IMR-90 (cell line): Measurements from ENCODE around the gene DZIP1L.

Experiments used
- BHLHE40 ChIP-seq: fragments of 150-350 bp; IDR thresholded peaks from 2 replicates; pipeline ENCODE4 v1.6.1; 2016; ENCODE audit warnings: mild to moderate bottlenecking, low read depth, low read length
- CEBPB ChIP-seq: IDR thresholded peaks from 2 replicates; pipeline ENCODE4 v1.6.1; 2012; ENCODE audit warnings: low read depth, low read length, improper control_type of control experiment
- CHD1 ChIP-seq: IDR thresholded peaks from 2 replicates; pipeline ENCODE4 v1.6.1; 2012; ENCODE audit warnings: low read depth, low read length, improper control_type of control experiment
- MAFK ChIP-seq: IDR thresholded peaks from 2 replicates; pipeline ENCODE4 v1.6.1; 2012; ENCODE audit warnings: low read depth, low read length, improper control_type of control experiment
- NFE2L2 ChIP-seq: fragments of 150-350 bp; IDR thresholded peaks from 2 replicates; pipeline ENCODE4 v1.6.1; 2016; ENCODE audit warnings: low read depth, mild to moderate bottlenecking, low read length
- POLR2A ChIP-seq: IDR thresholded peaks from 2 replicates; pipeline ENCODE4 v1.6.1; 2012; ENCODE audit warnings: mild to moderate bottlenecking, low read depth, low read length
- RAD21 ChIP-seq: IDR thresholded peaks from 2 replicates; pipeline ENCODE4 v1.6.1; 2012; ENCODE audit warnings: low read length, improper control_type of control experiment
- RCOR1 ChIP-seq: IDR thresholded peaks from 2 replicates; pipeline ENCODE4 v1.6.1; 2012; ENCODE audit warnings: mild to moderate bottlenecking, low read length, improper control_type of control experiment; ENCODE audit not compliant: insufficient replicate concordance
- RFX5 ChIP-seq: IDR thresholded peaks from 2 replicates; pipeline ENCODE4 v1.8.0; 2012; ENCODE audit warnings: low read depth, mild to moderate bottlenecking, low read length, moderate library complexity
- SMC3 ChIP-seq: fragments of 150-350 bp; IDR thresholded peaks from 2 replicates; pipeline ENCODE4 v1.6.1; 2016; ENCODE audit warnings: low read depth, mild to moderate bottlenecking, antibody characterized with exemption, low read length, moderate library complexity
- TF ChIP-seq, protein P1 (sequence below): fragments of 150-350 bp; IDR thresholded peaks from 2 replicates; pipeline ENCODE4 v1.6.1; 2016; ENCODE audit warnings: low read depth, mild to moderate bottlenecking, low read length, moderate library complexity, borderline replicate concordance
- TF ChIP-seq, protein P2 (sequence below): conservative IDR thresholded peaks from 2 replicates; pipeline ENCODE4 v1.5.1; 2012; ENCODE audit warnings: mild to moderate bottlenecking, low read depth, low read length, improper control_type of control experiment
- TF ChIP-seq, protein P3 (sequence below): fragments of 150-350 bp; IDR thresholded peaks from 2 replicates; pipeline ENCODE4 v1.6.1; 2017; ENCODE audit warnings: mild to moderate bottlenecking, antibody characterized with exemption, low read length, low read depth

DNA sequence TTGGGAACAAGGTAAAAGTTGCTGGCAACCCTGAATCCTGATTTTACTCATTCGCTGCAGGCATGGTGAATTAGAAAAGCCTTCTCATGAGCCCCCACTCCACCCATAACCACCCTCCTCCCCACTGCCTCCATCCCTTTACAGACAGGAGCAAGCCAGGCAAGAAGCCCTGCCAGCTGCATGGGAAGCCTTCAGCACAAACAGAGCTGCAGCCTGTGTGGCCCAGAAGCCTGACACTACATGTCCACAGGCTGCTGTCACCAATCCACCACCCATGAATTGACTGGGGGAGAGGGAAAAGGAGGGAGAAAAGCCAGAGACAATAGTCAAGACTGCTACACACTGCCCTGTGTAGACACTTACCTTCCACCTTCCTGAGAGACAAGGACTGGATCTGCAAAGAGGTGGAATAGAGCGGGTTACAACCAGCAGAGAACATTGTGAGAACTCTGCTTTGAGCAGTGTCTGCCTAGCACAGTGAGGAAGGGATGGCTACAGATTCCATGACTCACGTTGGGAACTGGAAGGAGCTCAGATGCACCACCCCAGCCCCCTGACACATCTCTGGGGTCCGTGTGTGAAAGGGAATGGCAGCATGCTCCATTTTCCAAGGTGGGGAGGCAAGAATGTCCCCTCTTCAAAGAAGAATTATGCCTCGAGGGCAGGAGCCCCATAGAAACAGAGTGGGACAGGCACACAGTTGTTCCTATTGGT is 33.9 kb downstream of the DZIP1L start:
- TF ChIP-seq, protein P1, sequence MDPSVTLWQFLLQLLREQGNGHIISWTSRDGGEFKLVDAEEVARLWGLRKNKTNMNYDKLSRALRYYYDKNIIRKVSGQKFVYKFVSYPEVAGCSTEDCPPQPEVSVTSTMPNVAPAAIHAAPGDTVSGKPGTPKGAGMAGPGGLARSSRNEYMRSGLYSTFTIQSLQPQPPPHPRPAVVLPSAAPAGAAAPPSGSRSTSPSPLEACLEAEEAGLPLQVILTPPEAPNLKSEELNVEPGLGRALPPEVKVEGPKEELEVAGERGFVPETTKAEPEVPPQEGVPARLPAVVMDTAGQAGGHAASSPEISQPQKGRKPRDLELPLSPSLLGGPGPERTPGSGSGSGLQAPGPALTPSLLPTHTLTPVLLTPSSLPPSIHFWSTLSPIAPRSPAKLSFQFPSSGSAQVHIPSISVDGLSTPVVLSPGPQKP, result no peak
- TF ChIP-seq, protein P2, sequence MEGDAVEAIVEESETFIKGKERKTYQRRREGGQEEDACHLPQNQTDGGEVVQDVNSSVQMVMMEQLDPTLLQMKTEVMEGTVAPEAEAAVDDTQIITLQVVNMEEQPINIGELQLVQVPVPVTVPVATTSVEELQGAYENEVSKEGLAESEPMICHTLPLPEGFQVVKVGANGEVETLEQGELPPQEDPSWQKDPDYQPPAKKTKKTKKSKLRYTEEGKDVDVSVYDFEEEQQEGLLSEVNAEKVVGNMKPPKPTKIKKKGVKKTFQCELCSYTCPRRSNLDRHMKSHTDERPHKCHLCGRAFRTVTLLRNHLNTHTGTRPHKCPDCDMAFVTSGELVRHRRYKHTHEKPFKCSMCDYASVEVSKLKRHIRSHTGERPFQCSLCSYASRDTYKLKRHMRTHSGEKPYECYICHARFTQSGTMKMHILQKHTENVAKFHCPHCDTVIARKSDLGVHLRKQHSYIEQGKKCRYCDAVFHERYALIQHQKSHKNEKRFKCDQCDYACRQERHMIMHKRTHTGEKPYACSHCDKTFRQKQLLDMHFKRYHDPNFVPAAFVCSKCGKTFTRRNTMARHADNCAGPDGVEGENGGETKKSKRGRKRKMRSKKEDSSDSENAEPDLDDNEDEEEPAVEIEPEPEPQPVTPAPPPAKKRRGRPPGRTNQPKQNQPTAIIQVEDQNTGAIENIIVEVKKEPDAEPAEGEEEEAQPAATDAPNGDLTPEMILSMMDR, result no peak
- TF ChIP-seq SMC3 (0 out of 2 replicates have a peak, but pooled peaks have one; percentile 1), POLR2A (0 out of 2 replicates have a peak, but pooled peaks have one; percentile 17), RCOR1 (no peak), CEBPB (no peak), CHD1 (no peak), RAD21 (no peak), NFE2L2 (no peak), RFX5 (no peak), MAFK (no peak), BHLHE40 (no peak)
- TF ChIP-seq, protein P3, sequence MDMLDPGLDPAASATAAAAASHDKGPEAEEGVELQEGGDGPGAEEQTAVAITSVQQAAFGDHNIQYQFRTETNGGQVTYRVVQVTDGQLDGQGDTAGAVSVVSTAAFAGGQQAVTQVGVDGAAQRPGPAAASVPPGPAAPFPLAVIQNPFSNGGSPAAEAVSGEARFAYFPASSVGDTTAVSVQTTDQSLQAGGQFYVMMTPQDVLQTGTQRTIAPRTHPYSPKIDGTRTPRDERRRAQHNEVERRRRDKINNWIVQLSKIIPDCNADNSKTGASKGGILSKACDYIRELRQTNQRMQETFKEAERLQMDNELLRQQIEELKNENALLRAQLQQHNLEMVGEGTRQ, result no peak
